GM21367 (cell line): ENCODE measurements around the gene CKS1B.
A peak's percentile ranks its signal among the peaks of the same experiment; 100 is the strongest.

Experiments
- ATAC-seq: cut with Tn5 transposase; IDR thresholded peaks from one replicate; pipeline ENCODE4 v1.9.1; 2021; ENCODE audit not compliant: unreplicated experiment

CKS1B gene

DNA sequence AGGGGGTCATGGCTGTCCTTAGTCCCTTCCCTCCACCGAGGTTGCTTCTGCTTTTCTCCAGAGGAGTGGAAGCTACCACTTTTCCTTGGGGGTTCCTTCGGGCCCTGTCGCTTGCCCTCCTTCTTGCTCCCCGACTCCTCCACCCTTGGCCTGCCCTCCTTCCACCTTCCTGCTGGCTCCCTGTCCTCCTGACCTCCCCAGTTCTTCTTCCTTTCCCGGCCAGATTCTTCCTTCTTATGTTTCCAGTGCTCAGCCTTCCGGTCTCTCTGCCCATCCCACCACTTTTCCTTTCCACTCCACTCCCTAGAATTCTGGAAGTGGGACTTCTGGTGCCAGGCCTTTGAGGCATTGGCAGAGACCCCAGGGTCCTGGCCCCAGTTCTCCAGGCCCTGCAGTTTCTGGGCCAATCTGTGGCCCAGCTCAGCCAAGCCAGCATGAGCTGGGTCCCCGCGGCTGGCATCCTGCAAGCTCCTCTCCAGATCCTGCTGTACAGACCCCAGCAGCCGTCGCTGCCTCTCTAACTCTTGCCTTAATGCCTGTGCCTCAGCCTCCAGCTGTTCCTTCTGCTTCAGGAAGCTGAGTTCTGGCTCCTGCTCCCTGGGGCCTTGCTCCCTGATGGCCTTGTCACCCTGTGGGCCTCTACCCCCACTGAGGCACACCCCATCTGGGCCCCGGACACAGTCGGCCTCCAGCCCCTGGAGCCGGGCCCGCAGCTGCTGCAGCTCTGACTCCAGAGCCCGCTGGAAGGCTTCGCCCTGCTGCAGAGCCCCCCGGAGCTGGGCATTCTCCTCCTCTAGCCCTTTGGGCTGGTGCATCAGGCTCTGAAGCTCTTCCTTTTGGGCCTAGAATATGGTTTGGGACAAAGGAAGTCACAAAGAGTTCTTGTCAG is 28.3 kb upstream of the CKS1B start:
- ATAC-seq: no peak

DNA sequence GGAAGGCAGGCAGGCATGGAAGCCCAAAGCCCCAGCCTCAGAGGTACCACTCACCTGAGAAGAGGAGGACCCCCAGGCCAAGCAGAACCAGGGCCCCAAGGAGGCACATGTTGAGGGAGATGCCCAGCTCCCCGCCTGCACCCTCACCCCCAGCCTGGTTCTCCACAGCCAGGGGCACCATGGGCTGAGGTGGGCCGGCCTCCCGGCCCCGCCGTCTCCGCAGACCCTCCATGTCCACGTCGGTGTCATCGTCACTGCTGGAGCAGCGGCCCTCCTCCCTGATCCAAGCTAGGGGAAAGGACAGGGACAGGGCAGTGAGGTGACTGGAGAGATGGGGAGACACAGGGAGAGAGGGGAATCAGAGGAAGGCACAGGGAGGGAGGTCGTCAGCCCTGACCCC is 26.4 kb upstream of the CKS1B start:
- ATAC-seq: no peak

DNA sequence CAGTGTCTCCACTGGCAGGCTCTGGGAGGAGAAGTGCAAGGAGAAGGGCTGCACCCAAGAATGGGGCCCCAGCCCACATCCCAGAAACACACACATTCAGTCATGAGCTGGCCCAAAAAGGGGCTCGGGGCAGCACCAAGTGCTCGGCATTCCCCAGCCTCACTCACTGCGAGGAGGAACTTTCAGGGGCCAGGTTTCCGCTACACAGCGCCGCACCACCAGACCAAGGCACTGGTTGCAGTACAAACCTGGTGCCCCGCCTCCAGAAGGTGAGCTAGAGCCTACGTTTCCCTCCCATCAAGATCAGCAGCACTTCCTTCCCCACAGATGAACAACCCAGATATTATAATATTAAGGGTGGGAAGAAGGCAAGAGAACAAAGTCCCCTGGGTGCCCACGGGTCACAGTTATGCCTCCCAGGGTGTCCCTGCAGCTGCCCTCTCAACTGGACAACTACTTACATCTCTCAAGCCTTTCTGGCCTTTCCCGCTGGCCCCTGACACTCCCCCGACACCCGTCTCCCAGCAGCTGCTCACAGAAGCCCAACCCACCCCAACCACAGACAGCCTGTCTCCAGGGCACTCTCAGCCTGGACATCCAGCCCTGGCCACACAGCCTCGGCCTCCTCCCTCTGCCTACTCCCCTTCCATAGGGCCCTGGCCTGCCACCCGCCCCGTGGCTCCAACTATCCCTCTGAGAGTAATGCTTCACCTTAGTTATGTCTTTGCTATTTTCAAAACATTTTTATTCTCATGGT is 22.4 kb upstream of the CKS1B start:
- no peak for ATAC-seq

DNA sequence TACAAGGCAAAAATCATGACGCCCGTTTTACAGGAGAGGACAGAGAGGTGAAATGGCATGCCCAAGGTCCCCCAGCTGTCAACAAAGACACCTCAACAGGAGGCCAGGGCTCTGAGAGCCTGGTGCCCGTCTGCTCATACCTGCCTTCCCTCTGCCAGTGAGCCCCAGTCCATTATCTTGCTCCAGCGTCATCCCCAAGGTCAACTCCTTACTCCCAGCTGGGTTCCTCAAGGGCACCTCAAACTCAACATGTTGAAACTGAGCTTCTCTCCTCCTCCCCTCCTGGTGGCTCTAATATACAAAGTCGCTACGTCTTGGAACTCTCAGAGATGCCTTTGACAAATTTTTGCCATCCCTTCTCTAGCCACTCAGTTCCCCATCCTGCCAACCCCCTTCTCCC is 21.8 kb upstream of the CKS1B start:
- ATAC-seq: no peak

DNA sequence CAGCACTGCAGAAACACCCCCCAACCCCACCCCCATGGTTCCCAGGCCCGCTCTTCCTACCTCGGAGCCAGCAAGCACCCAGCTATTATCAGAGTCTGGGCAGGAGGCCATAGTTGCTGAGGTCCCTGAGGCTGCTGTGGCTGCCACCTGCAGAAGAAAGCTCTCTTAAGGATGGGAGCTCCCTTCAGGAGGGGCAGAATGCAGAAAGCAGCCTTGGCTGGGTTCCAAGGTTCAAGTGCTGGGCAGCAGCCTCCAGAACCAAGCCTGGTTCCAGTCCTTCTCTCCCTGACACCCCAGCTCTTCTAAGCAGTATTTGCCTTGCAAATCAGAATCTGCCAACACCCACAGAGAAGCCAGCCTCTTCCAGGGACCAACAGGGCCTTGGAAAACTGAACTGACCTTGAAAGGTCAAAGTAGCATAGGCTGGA is 20.9 kb upstream of the CKS1B start:
- ATAC-seq: no peak

GRCh38 chr1:154954541-154954940 is 19.9 kb upstream of the CKS1B start:
- no peak for ATAC-seq

DNA sequence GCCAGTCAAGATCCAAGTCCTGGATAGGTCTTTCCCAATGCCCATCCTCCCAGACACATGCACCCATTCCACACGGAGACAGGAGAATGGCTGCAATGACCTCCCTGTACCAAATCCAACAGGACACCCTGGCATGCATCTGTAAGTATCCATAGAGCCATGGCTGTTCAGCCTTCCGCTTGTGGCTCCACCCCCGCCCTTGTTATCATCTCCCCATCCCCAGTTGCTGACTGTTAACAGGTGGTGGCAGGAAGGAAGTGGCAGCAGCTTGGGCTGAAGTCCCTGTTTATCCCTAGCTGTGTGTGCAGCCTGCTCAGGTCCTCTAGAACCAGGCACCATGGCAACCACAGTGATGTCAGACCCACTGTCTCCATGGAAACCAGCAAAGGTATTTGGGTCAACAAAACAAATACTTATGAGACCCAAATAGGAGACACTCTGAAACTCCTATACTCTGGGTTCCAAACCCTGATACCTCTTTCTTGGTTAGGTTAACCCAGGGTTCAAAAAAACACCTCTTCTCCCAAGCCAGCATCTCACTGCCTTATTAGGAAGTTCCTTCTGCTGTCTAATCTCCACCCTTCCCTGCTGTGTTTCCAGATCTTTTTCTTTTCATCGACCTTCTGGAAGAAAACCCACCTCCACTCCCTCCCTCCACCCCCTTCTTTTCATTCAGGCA is 19.3 kb upstream of the CKS1B start:
- peak; percentile 33 for ATAC-seq

GRCh38 chr1:154955718-154956543 is 18.6 kb upstream of the CKS1B start, which contains the start of gene PBXIP1:
Gene PBXIP1, minus strand, starts transcription at chr1:154956099. Its CDS starts 2,378 bp downstream, at chr1:154953721.
- peak; percentile 43 for ATAC-seq

DNA sequence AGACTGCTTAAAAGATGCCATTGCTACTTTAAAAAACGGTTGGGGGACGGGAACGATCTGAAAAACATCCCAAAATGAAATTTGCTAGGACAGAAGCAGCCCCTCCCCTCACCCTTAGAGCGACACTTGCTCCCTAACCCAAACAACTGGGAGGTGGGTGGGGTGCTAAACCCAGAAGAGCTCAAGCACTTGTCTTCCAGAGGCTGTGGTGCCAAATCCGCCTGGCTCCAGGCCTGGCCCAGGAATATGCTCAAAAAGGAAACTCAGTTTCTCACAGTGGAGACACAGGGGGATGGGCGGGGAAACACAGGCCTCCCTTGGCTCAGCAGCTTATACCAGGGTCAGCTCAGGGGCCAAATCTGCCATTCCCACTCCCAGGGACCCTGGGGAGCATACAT is 17.9 kb upstream of the CKS1B start:
- no peak for ATAC-seq

GRCh38 chr1:154957091-154957657 is 17.3 kb upstream of the CKS1B start:
- ATAC-seq: no peak

DNA sequence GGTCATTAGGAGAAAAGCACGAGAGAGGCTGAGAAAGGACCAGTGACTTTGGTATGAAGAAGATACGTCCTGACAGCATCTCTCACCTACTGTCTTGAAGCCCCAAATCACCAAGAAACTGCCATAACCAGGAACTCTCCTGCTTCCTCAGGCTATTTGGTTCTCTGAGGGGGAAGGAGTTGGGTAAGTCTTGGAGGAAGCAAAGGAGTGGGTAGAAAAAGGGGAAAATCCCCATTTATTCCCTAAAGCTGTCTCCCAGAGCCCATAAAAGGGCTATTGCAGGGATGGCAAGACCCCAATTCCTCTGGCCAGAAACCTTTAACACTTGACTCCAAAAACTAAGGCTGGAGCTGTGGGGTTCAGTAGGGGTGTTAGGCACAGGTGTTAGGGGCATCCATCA is 16.4 kb upstream of the CKS1B start:
- ATAC-seq: no peak

DNA sequence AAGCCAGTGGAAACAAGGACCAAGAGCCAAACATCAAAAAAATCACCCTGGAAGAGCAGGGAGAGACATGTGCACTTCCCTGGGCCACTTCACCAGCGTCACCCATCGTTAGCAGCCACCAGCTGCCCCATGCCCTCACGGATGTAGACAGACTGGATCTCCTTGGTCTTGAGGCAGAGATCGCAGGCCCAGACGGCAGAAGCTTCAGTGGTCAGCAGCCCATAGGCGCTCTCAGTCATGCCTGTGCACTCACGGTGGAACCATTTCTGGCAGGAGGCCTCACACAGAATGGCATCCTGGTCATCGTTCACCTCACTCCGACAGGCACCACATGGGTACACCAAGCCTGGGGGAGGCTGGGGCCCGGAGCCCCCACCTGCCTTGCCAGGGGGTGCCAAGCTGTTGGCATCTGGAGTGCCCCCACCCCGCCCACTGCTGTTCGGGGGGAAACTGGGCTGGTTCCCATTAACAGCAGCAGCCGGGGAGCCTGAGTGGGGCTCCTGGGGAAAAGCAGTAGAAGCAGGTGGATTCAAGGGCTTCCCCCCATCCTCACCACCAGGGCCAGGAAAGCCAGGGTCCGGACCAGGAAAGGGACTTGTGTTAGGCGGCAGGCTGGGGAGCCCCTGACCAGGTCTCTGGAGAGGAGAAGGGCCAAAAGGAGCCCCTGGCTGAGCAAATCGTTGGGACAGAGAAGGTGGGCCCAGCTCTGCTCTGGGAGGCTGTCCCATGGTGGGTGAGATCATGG is 15.6 kb upstream of the CKS1B start:
- no peak for ATAC-seq

DNA sequence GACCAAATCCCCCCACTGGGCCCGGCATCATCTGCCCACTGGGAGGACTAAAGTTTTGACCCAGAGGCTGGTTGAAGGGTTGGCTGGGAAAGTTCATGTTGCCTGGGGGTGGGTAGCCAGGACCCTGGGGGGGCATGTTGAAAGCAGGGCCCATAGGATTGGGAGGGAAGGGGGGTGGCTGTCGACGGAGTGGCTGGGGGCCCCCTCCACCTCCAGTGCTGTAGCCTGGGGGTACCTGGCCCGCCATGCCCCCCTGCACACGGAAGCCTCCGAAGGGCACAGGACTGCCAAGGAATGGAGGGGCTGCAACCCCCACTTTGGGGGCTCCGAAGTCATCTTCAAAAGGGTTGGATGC is 15.1 kb upstream of the CKS1B start:
- no peak for ATAC-seq

GRCh38 chr1:154960446-154961136 is 13.9 kb upstream of the CKS1B start:
- no peak for ATAC-seq

DNA sequence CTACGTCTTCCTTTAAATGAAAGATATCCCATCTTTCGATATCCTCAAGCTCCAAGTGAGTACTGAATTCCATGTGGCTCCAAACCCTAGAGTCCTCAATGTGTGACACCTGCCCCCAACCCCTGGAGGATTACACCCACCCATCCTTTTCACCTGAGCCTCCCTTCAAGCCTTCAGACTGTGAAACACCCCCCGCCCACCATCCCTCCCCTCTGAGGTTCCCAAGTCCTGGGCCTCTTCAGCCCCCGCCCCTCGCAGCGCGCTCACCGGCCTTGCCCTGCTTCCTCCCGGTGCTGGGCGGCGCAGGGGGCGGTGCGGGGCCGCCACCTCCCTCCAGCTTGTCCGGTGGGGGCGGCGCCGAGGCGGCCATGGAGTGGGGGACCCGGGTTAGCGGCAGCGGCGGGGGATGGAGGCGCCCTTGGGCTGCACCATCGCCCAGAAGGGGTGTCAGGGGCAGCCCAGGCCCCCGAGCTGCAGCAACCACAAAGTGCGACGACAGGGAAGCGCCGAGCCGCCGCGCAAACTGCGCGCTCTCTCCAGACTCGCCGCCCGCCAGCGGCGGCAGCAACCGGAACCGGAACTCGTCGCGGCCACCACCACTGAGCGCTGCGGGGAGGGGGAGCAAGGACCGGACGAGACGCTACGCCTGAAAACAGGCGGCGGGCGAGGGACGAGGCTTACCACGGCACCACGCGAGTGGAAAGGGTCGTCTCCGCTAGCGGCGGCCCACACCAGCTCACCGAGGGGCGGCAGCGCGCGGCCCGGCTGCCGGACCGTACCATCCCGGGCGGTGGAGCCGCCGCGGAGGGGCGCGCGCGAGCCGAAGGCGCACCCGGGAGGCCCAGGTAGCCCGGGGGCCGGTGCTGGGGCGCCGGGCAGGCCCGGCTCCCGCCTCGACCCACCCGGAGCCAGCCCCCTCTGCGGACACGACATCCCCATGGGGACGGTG is 13.0 kb upstream of the CKS1B start, which contains the start of gene PYGO2:
TSS of gene PYGO2 (minus strand) at position 576 of the 949 bp plus-strand sequence. CDS start at position 370, 206 bp downstream.
- ATAC-seq: peak; percentile 46

- ATAC-seq: no peak
Measured at GRCh38 chr1:154962156-154962749, 12.2 kb upstream of the CKS1B start.

- no peak for ATAC-seq
Measured at GRCh38 chr1:154962795-154963330, 11.6 kb upstream of the CKS1B start.
